ENCODE data around the gene VEGFC. TPM values are rescaled to one million over a fixed set of nuclear protein-coding genes. Genes with fewer than 3 reads are reported as not detected.

The VEGFC gene
- total RNA-seq, 1 donor from 2014 or later: 11.1 TPM

DNA sequence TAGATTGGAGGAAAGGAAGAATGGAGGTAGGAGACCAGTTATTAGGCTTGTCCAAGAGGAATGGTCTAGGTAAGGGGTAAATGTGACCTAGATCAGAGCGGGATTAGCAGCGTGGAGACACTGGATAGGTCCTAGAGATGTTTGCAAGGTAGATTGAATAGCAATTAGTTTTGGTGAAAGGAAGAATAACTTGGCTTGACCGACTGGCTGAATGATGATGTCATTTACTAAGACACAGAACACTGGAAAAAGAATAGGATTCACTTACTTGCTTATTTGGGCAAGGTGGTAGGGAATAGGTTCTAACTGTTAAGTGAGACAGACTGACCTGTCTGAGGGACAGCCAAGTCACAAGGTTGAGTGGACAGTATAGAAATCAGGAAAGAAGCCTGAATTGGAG, 71.3 kb downstream of the VEGFC start:
- DNase-seq (ENCODE audit: low spot score): no peak
- Mint-ChIP-seq H3K9me3 (ENCODE audit: low read depth) (peaks cover 6% of the 10 kb centered on the region), H3K27me3 (ENCODE audit: low read depth) (no peaks in the 10 kb centered on the region), H3K4me1 (ENCODE audit: low read depth) (peaks cover 12% of the 10 kb centered on the region), H3K36me3 (ENCODE audit: low read depth) (peaks cover 5% of the 10 kb centered on the region), H3K27ac (ENCODE audit: unreplicated experiment) (no peak overlapping the region), H3K4me3 (ENCODE audit: unreplicated experiment) (no peak overlapping the region)
- TF ChIP-seq, protein P1, sequence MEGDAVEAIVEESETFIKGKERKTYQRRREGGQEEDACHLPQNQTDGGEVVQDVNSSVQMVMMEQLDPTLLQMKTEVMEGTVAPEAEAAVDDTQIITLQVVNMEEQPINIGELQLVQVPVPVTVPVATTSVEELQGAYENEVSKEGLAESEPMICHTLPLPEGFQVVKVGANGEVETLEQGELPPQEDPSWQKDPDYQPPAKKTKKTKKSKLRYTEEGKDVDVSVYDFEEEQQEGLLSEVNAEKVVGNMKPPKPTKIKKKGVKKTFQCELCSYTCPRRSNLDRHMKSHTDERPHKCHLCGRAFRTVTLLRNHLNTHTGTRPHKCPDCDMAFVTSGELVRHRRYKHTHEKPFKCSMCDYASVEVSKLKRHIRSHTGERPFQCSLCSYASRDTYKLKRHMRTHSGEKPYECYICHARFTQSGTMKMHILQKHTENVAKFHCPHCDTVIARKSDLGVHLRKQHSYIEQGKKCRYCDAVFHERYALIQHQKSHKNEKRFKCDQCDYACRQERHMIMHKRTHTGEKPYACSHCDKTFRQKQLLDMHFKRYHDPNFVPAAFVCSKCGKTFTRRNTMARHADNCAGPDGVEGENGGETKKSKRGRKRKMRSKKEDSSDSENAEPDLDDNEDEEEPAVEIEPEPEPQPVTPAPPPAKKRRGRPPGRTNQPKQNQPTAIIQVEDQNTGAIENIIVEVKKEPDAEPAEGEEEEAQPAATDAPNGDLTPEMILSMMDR (IDR thresholded peaks at IDR 0.05): no peak

DNA sequence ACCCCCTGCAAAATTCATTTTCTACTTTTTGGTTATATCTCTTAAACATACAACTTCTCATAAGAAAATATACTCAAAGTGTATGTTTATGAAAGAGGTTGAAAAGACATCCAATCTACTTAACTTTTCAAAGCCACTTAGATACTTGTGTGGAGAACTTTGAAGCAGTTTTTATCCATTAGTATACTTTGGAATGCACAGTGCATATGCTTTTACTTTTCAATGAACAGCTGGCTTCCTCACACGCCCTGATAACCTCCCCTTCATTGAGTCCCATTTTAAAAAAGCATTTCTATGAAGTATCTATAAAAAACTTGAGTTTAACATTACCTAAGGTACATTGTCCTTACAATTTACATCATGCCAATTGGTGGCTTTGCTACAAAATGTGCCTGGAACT, 73.8 kb downstream of the VEGFC start:
- H3K4me1 Mint-ChIP-seq (ENCODE audit: low read depth): peaks cover 9% of the 10 kb centered on the region
- H3K27me3 Mint-ChIP-seq (ENCODE audit: low read depth): no peaks in the 10 kb centered on the region
- H3K36me3 Mint-ChIP-seq (ENCODE audit: low read depth): peaks cover 5% of the 10 kb centered on the region
- no peak for DNase-seq (ENCODE audit: low spot score)
- TF ChIP-seq, protein P1 (IDR thresholded peaks at IDR 0.05): no peak
- no peak overlapping the region for H3K27ac Mint-ChIP-seq (ENCODE audit: unreplicated experiment)
- no peak overlapping the region for H3K4me3 Mint-ChIP-seq (ENCODE audit: unreplicated experiment)
- H3K9me3 Mint-ChIP-seq (ENCODE audit: low read depth): peaks cover 6% of the 10 kb centered on the region

DNA sequence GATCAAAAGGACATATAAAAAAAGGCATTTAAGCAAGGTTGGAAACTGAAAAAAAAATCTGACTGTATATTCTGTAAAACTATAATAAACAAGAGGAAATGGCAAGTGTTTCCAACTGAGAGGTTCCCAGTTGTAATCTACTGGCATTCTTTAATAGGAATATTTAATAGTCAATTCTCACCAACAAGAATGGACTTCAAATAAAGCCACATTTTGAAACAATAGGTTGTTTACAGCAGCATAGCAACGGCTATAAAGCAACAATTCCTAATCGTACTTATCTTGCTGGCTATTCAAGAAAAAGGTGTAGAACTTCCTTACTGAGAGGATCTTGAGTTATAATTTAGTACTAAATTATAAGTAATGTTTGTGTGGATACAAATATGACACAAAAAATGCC, 75.5 kb downstream of the VEGFC start:
- Mint-ChIP-seq H3K4me1 (ENCODE audit: low read depth) (peaks cover 9% of the 10 kb centered on the region), H3K9me3 (ENCODE audit: low read depth) (peaks cover 6% of the 10 kb centered on the region), H3K4me3 (ENCODE audit: unreplicated experiment) (no peak overlapping the region), H3K36me3 (ENCODE audit: low read depth) (peaks cover 6% of the 10 kb centered on the region), H3K27me3 (ENCODE audit: low read depth) (no peaks in the 10 kb centered on the region), H3K27ac (ENCODE audit: unreplicated experiment) (no peak overlapping the region)
- TF ChIP-seq, protein P1 (IDR thresholded peaks at IDR 0.05): no peak
- no peak for DNase-seq (ENCODE audit: low spot score)

DNA sequence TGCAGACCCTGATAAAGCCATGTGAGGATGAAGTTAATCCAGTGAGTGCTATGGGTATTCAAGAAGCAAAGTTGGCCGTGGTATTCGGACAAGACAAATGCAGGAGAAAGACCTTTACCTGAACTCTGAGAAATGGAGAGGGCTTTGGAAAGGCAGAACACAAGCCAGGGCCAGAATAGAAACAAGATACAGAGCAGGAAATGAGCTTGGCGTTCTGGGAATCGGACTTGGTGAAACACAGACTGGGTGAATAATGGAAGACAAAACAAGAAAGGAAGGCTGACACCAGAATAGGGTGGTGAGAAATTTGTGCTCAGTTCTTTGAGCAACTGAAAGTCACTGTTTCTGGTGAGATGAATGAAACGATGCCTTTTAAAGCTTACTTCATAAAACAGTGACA, 83.3 kb downstream of the VEGFC start:
- peaks cover 7% of the 10 kb centered on the region for H3K4me1 Mint-ChIP-seq (ENCODE audit: low read depth)
- H3K9me3 Mint-ChIP-seq (ENCODE audit: low read depth): no peaks in the 10 kb centered on the region
- H3K27ac Mint-ChIP-seq (ENCODE audit: unreplicated experiment): no peak overlapping the region
- no peak overlapping the region for H3K4me3 Mint-ChIP-seq (ENCODE audit: unreplicated experiment)
- H3K36me3 Mint-ChIP-seq (ENCODE audit: low read depth): peaks cover 2% of the 10 kb centered on the region
- no peaks in the 10 kb centered on the region for H3K27me3 Mint-ChIP-seq (ENCODE audit: low read depth)
- TF ChIP-seq, protein P1 (IDR thresholded peaks at IDR 0.05): no peak
- no peak for DNase-seq (ENCODE audit: low spot score)

DNA sequence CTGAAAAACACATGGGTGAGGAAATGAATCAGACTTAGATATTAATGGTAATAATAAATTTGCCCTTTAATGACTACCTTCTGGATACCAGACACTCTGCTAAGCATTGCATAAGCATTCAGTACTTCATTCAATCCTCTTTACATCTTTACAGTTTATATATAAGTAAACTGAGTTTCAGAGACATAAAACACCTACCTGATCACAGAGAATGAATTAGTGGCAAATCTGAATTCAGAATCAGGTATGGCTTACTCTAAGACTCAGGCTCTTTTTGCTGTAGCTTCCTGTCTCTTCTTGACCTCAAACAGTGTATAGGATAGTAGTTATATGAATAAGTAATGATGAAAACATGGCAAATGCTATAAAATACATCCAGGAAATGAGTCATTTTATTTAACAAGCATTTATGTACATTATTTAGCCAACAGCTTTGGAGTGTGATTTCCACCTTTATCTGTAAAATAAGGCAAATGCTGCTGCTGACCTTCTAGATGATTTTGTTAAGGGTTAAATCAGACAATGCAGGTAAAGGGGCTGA, 83.9 kb downstream of the VEGFC start:
- H3K27ac Mint-ChIP-seq (ENCODE audit: unreplicated experiment): no peak overlapping the region
- H3K4me3 Mint-ChIP-seq (ENCODE audit: unreplicated experiment): no peak overlapping the region
- DNase-seq (ENCODE audit: low spot score): no peak
- H3K27me3 Mint-ChIP-seq (ENCODE audit: low read depth): no peaks in the 10 kb centered on the region
- peaks cover 2% of the 10 kb centered on the region for H3K36me3 Mint-ChIP-seq (ENCODE audit: low read depth)
- H3K4me1 Mint-ChIP-seq (ENCODE audit: low read depth): peaks cover 7% of the 10 kb centered on the region
- H3K9me3 Mint-ChIP-seq (ENCODE audit: low read depth): no peaks in the 10 kb centered on the region
- TF ChIP-seq, protein P1 (IDR thresholded peaks at IDR 0.05): no peak

All from chondrocyte (in vitro differentiated cells).